NT2/D1 (cell line): ENCODE measurements around the gene BAZ2B.

Experiments used
- DNase-seq: peaks from one replicate; pipeline ENCODE4 v3.0.0-alpha.2; 2011; ENCODE audit warnings: low read depth, low spot score
- H3K27me3 ChIP-seq: 2 replicates; pipeline ENCODE4 v1.6.0; 2011; ENCODE audit warnings: mild to moderate bottlenecking; ENCODE audit not compliant: insufficient read length, insufficient read depth
- H3K36me3 ChIP-seq: 2 replicates; pipeline ENCODE4 v1.6.1; 2011; ENCODE audit warnings: mild to moderate bottlenecking, low read length, mixed read lengths; ENCODE audit not compliant: insufficient read depth, insufficient read length
- H3K4me1 ChIP-seq: 2 replicates; pipeline ENCODE4 v1.5.1; 2011; ENCODE audit not compliant: insufficient read depth, insufficient read length
- H3K4me3 ChIP-seq: 2 replicates; pipeline ENCODE4 v1.5.1; 2011; ENCODE audit warnings: low read depth; ENCODE audit not compliant: insufficient read length
- H3K9ac ChIP-seq: 2 replicates; pipeline ENCODE4 v1.6.0; 2011; ENCODE audit warnings: low read depth; ENCODE audit not compliant: insufficient read length
- H3K9me3 ChIP-seq: 2 replicates; pipeline ENCODE4 v1.5.1; 2011; ENCODE audit warnings: mild to moderate bottlenecking, low read length; ENCODE audit not compliant: insufficient read depth
- SUZ12 ChIP-seq: IDR thresholded peaks from 2 replicates; pipeline ENCODE4 v1.6.1; 2011; ENCODE audit not compliant: insufficient read length, insufficient read depth; ENCODE audit errors: extremely low read depth
- YY1 ChIP-seq: IDR thresholded peaks from 2 replicates; pipeline ENCODE4 v1.6.1; 2011; ENCODE audit not compliant: insufficient read length, insufficient read depth
- ZNF274 ChIP-seq: IDR thresholded peaks from 2 replicates; pipeline ENCODE4 v1.6.1; 2011; ENCODE audit warnings: mild to moderate bottlenecking, low read depth, low read length

BAZ2B gene

GRCh38 chr2:159449504-159450124 is 166.7 kb downstream of the BAZ2B start:
- no peak for DNase-seq
- H3K36me3 ChIP-seq, result peaks cover 14% of the 10 kb centered on the region
- TF ChIP-seq YY1 (no peak), ZNF274 (no peak), SUZ12 (no peak)

GRCh38 chr2:159446817-159447216 is 169.5 kb downstream of the BAZ2B start:
- Histone ChIP-seq H3K4me1 (no peaks in the 10 kb centered on the region), H3K9ac (no peak overlapping the region), H3K4me3 (no peak overlapping the region), H3K9me3 (no peaks in the 10 kb centered on the region), H3K27me3 (no peaks in the 10 kb centered on the region), H3K36me3 (peaks cover 25% of the 10 kb centered on the region)
- TF ChIP-seq YY1 (no peak), SUZ12 (no peak), ZNF274 (no peak)
- no peak for DNase-seq

More at GRCh38 chr2:159449504-159450124, 166.7 kb downstream of the BAZ2B start:
- Histone ChIP-seq H3K4me1 (no peaks in the 10 kb centered on the region), H3K4me3 (no peak overlapping the region), H3K27me3 (no peaks in the 10 kb centered on the region), H3K9ac (no peak overlapping the region), H3K9me3 (no peaks in the 10 kb centered on the region)

GRCh38 chr2:159446201-159446600 is 170.1 kb downstream of the BAZ2B start:
- H3K9ac ChIP-seq, result no peak overlapping the region
- H3K9me3 ChIP-seq, result no peaks in the 10 kb centered on the region
- DNase-seq, result no peak
- TF ChIP-seq ZNF274, result no peak
- no peak for TF ChIP-seq SUZ12
- TF ChIP-seq YY1, result no peak
- no peaks in the 10 kb centered on the region for H3K27me3 ChIP-seq
- no peak overlapping the region for H3K4me3 ChIP-seq
- peaks cover 27% of the 10 kb centered on the region for H3K36me3 ChIP-seq
- no peaks in the 10 kb centered on the region for H3K4me1 ChIP-seq

GRCh38 chr2:159445307-159445706 is 171.0 kb downstream of the BAZ2B start:
- no peaks in the 10 kb centered on the region for H3K4me1 ChIP-seq
- H3K9me3 ChIP-seq, result no peaks in the 10 kb centered on the region
- H3K4me3 ChIP-seq, result no peak overlapping the region
- no peaks in the 10 kb centered on the region for H3K27me3 ChIP-seq
- no peak overlapping the region for H3K9ac ChIP-seq
- no peak for DNase-seq
- peaks cover 29% of the 10 kb centered on the region for H3K36me3 ChIP-seq
- TF ChIP-seq SUZ12, result no peak
- TF ChIP-seq YY1, result no peak
- TF ChIP-seq ZNF274, result no peak

- TF ChIP-seq YY1 (no peak), ZNF274 (no peak), SUZ12 (no peak)
- peaks cover 29% of the 10 kb centered on the region for H3K36me3 ChIP-seq
- no peaks in the 10 kb centered on the region for H3K4me1 ChIP-seq
- no peak overlapping the region for H3K4me3 ChIP-seq
- DNase-seq, result no peak
- no peaks in the 10 kb centered on the region for H3K9me3 ChIP-seq
- H3K27me3 ChIP-seq, result no peaks in the 10 kb centered on the region
- H3K9ac ChIP-seq, result no peak overlapping the region
These were observed 171.6 kb downstream of the BAZ2B start for GRCh38 chr2:159444754-159445153.

GRCh38 chr2:159442159-159442852 is 174.0 kb downstream of the BAZ2B start:
- no peaks in the 10 kb centered on the region for H3K9me3 ChIP-seq
- no peak overlapping the region for H3K9ac ChIP-seq
- TF ChIP-seq SUZ12 (no peak), YY1 (no peak), ZNF274 (no peak)
- no peaks in the 10 kb centered on the region for H3K27me3 ChIP-seq
- H3K36me3 ChIP-seq, result peaks cover 44% of the 10 kb centered on the region
- DNase-seq, result no peak
- H3K4me1 ChIP-seq, result no peaks in the 10 kb centered on the region
- H3K4me3 ChIP-seq, result no peak overlapping the region

- peaks cover 39% of the 10 kb centered on the region for H3K36me3 ChIP-seq
- no peak overlapping the region for H3K4me3 ChIP-seq
- H3K9ac ChIP-seq, result no peak overlapping the region
- H3K27me3 ChIP-seq, result no peaks in the 10 kb centered on the region
- DNase-seq, result no peak
- TF ChIP-seq SUZ12 (no peak), ZNF274 (no peak), YY1 (no peak)
- H3K9me3 ChIP-seq, result no peaks in the 10 kb centered on the region
- no peaks in the 10 kb centered on the region for H3K4me1 ChIP-seq
These were observed 175.2 kb downstream of the BAZ2B start for GRCh38 chr2:159441182-159441581.

- peaks cover 30% of the 10 kb centered on the region for H3K36me3 ChIP-seq
- H3K9ac ChIP-seq, result no peak overlapping the region
- no peaks in the 10 kb centered on the region for H3K27me3 ChIP-seq
- no peak for DNase-seq
- H3K4me1 ChIP-seq, result no peaks in the 10 kb centered on the region
- H3K9me3 ChIP-seq, result no peaks in the 10 kb centered on the region
- no peak for TF ChIP-seq YY1
- no peak for TF ChIP-seq ZNF274
- TF ChIP-seq SUZ12, result no peak
- no peak overlapping the region for H3K4me3 ChIP-seq
These were observed 176.9 kb downstream of the BAZ2B start for GRCh38 chr2:159439421-159439820.
